ENCODE measurements around the gene KIAA0319L. TPM values are rescaled to one million over a fixed set of nuclear protein-coding genes. Genes with fewer than 3 reads are reported as not detected.

Gene KIAA0319L
- total and polyA plus RNA-seq, 5 donors, result 31.8 to 67.0 (median 58.5) TPM

- WGBS, result 46% methylated on average over 1 of the region's 1 CpG
- Histone ChIP-seq H3K4me3 (ENCODE audit: low read length) (no peak overlapping the region), H3K9me3 (ENCODE audit: control insufficient read depth, low read length) (no peaks in the 10 kb centered on the region), H3K27ac (ENCODE audit: low read length) (no peak overlapping the region), H3K4me1 (ENCODE audit: control insufficient read depth, insufficient read depth, low read length) (peaks cover 8% of the 10 kb centered on the region), H3K27me3 (ENCODE audit: control insufficient read depth, insufficient read depth) (no peaks in the 10 kb centered on the region)
- intact Hi-C loops (cut with DNase I), result loop anchor here (5.0 to 10.0 kb wide), 5 partner anchors 88 to 273 kb away; no protein-coding TSS in a partner anchor
- peak; percentile 27 to 36 for ATAC-seq
- DNase-seq, result no peak
These were observed 102.6 kb downstream of the KIAA0319L start for GRCh38 chr1:35454616-35455015.

DNA sequence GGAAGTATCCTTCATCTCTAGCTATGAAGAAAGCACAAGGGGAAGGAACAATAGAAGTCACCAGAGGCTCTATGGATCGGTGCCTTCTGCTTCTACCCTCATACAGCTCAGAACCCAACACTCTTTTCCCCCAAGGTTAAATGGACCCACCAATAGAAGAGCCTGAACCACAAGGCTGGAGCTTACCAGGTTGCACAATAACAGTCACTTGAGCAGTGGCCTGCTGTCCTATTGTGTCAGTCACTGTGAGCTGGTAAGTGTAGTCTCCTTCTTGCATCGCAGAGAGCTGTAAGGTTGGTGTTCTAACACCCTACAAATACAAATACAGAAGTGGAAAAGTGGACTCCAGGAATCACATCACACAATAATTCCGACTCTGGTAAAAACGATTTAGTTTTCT lies 103.0 kb downstream of the KIAA0319L start:
- DNase-seq (no peak), ATAC-seq (no peak)
- 93% methylated on average over 4 of the region's 4 CpGs for WGBS
- Histone ChIP-seq H3K4me1 (ENCODE audit: control insufficient read depth, insufficient read depth, low read length) (peaks cover 8% of the 10 kb centered on the region), H3K9me3 (ENCODE audit: control insufficient read depth, low read length) (no peaks in the 10 kb centered on the region), H3K4me3 (ENCODE audit: low read length) (no peak overlapping the region), H3K27me3 (ENCODE audit: control insufficient read depth, insufficient read depth) (no peaks in the 10 kb centered on the region), H3K27ac (ENCODE audit: low read length) (no peak overlapping the region)
- intact Hi-C loops (cut with DNase I), result loop anchor here (5.0 to 10.0 kb wide), 5 partner anchors 88 to 273 kb away; no protein-coding TSS in a partner anchor

DNA sequence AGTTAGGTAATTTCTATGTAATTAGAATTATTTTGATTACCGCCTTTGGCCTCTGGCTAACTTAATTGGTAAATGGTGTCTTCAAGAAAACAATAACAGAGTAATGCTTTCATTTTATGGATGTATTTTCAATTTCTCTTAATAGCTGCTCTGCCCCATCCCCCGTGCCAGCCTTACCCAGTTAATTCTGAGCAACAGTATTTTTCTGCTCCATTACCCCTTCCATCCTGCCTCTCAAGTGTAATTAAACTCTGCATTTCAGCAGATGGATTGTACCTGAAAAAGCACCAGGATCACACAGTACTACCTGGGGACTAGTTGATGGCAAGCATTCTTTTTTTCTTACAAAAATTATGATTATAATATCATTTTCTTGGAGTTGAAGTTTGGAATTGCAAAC lies 104.2 kb downstream of the KIAA0319L start:
- no peaks in the 10 kb centered on the region for H3K9me3 ChIP-seq (ENCODE audit: control insufficient read depth, low read length)
- no peaks in the 10 kb centered on the region for H3K27me3 ChIP-seq (ENCODE audit: control insufficient read depth, insufficient read depth)
- DNase-seq, result no peak
- no peak overlapping the region for H3K27ac ChIP-seq (ENCODE audit: low read length)
- 91% methylated on average over 2 of the region's 2 CpGs for WGBS
- intact Hi-C loops (cut with DNase I), result loop anchor here (5.0 to 10.0 kb wide), 5 partner anchors 89 to 274 kb away; no protein-coding TSS in a partner anchor
- ATAC-seq, result no peak
- H3K4me1 ChIP-seq (ENCODE audit: control insufficient read depth, insufficient read depth, low read length), result peaks cover 10% of the 10 kb centered on the region
- no peak overlapping the region for H3K4me3 ChIP-seq (ENCODE audit: low read length)

DNA sequence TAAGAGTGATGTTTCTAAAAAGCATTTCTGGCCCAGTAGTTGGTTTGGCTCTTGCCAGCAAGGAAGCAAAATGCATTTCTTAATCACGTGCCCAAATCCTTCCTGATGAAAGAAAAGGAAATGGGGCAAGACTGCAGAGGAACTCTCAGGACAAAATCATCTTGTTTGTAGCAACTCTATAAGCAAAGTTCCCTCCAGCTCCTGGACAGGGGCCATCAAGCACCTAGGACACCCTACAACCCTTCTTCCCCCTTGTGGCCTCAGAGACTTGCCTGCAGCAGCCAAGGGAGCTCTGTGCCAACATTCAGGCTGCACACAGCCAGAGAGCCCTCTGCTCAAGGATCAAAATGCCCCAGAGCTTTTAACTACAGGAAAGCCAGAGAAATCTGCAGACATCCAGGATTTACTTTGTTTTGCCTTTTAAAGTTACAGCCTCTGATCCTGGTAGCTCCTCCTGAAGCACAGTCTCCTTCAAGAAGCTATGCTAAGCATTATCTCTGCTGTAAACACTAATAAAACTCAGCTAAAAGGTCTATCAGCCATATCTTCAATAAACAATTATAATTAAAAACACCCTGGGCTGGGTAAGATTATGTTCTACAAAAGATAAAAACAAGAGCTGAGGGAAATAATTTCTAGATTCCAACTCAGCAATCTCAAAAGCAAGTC lies 105.0 kb downstream of the KIAA0319L start:
- no peaks in the 10 kb centered on the region for H3K27me3 ChIP-seq (ENCODE audit: control insufficient read depth, insufficient read depth)
- H3K4me1 ChIP-seq (ENCODE audit: control insufficient read depth, insufficient read depth, low read length), result peaks cover 10% of the 10 kb centered on the region
- intact Hi-C loops (cut with DNase I), result loop anchor here (5.0 to 10.0 kb wide), 5 partner anchors 90 to 275 kb away; no protein-coding TSS in a partner anchor
- DNase-seq (peak; percentile 57 to 82 (median 80)), ATAC-seq (peak; percentile 64 to 73)
- WGBS, result 4% methylated on average over 1 of the region's 1 CpG
- no peaks in the 10 kb centered on the region for H3K9me3 ChIP-seq (ENCODE audit: control insufficient read depth, low read length)
- H3K4me3 ChIP-seq (ENCODE audit: low read length), result no peak overlapping the region
- H3K27ac ChIP-seq (ENCODE audit: low read length), result peak overlapping the region; percentile 47

- H3K4me3 ChIP-seq (ENCODE audit: low read length), result no peak overlapping the region
- WGBS, result 3% methylated on average over 3 of the region's 3 CpGs
- ATAC-seq (peak; percentile 85 to 89), DNase-seq (peak; percentile 84 to 95 (median 92))
- intact Hi-C loops (cut with DNase I), result loop anchor here (2.0 to 10.0 kb wide), 6 partner anchors 91 to 276 kb away; no protein-coding TSS in a partner anchor
- H3K9me3 ChIP-seq (ENCODE audit: control insufficient read depth, low read length), result no peaks in the 10 kb centered on the region
- peaks cover 10% of the 10 kb centered on the region for H3K4me1 ChIP-seq (ENCODE audit: control insufficient read depth, insufficient read depth, low read length)
- no peak overlapping the region for H3K27ac ChIP-seq (ENCODE audit: low read length)
- H3K27me3 ChIP-seq (ENCODE audit: control insufficient read depth, insufficient read depth), result no peaks in the 10 kb centered on the region
These were observed 106.1 kb downstream of the KIAA0319L start for GRCh38 chr1:35451125-35451528.

DNA sequence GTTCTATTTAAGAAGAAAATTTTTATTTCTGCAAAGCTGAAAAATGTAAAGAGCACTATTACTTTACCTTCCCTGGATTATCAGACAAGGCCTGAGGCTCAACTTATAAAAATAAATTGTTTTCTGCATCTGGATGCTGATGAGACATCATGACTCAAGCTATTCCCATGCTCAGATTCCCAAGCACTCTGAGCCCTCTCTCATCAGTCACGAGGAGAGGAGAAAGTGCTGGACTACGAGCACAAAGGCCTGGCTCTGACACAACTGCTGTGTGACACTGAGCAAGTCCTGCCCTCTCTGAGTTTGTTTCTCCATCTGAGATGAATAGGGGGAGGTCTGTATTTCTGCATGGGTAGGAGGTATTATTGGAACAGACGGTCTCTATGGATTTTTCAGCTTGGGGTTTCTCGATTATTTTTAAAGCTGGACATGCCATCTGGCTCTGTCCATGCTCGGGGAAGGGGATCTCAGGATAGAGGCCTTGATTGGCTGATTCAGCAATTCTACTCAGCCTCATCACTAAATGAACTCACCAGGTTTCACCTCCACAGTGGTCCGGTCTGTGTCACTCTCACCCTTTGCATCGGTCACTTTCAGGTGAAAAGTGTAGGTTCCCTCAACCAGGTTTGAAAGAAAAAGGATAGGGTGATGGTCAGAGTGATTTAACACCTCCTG lies 107.7 kb downstream of the KIAA0319L start:
- DNase-seq, result no peak
- no peaks in the 10 kb centered on the region for H3K27me3 ChIP-seq (ENCODE audit: control insufficient read depth, insufficient read depth)
- no peak overlapping the region for H3K4me3 ChIP-seq (ENCODE audit: low read length)
- 87% methylated on average over 7 of the region's 7 CpGs for WGBS
- H3K4me1 ChIP-seq (ENCODE audit: control insufficient read depth, insufficient read depth, low read length), result peaks cover 10% of the 10 kb centered on the region
- ATAC-seq, result no peak
- no peaks in the 10 kb centered on the region for H3K9me3 ChIP-seq (ENCODE audit: control insufficient read depth, low read length)
- no peak overlapping the region for H3K27ac ChIP-seq (ENCODE audit: low read length)
- intact Hi-C loops (cut with DNase I), result loop anchor here (2.0 to 10.0 kb wide), 6 partner anchors 93 to 278 kb away; no protein-coding TSS in a partner anchor

DNA sequence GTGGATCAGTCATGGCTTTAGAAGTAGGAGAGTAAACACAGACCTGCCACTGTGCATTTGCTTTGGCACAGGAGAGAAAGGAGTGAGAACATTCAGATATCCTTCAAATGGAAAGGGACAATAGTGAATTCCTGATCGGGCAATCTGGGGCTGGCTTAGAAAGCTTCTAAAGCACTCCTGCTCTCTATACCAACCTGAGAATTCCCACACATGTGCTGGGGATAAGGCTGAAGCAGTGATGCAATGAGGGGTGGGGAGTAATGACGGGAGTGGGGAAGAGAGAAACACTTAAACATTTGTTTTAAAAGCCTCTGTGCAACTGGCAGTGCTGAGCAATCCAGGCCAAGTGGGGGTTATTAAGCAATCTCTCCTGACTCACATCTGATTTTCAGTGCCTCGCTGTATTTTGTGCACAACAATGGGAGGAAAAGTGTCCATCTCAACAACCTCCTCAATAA lies 108.8 kb downstream of the KIAA0319L start:
- Histone ChIP-seq H3K4me1 (ENCODE audit: control insufficient read depth, insufficient read depth, low read length) (peaks cover 10% of the 10 kb centered on the region), H3K27ac (ENCODE audit: low read length) (no peak overlapping the region)
- intact Hi-C loops (cut with DNase I), result no loop called here

GRCh38 chr1:35447278-35447677 lies 109.9 kb downstream of the KIAA0319L start:
- no peak overlapping the region for H3K27ac ChIP-seq (ENCODE audit: low read length)
- H3K9me3 ChIP-seq (ENCODE audit: control insufficient read depth, low read length), result no peaks in the 10 kb centered on the region
- no peak for ATAC-seq
- intact Hi-C loops (cut with DNase I), result no loop called here
- H3K4me1 ChIP-seq (ENCODE audit: control insufficient read depth, insufficient read depth, low read length), result peaks cover 10% of the 10 kb centered on the region
- H3K4me3 ChIP-seq (ENCODE audit: low read length), result no peak overlapping the region
- DNase-seq, result no peak
- no peaks in the 10 kb centered on the region for H3K27me3 ChIP-seq (ENCODE audit: control insufficient read depth, insufficient read depth)

More for the DNA sequence above, 108.8 kb downstream of the KIAA0319L start:
- no peaks in the 10 kb centered on the region for H3K27me3 ChIP-seq (ENCODE audit: control insufficient read depth, insufficient read depth)
- no peak overlapping the region for H3K4me3 ChIP-seq (ENCODE audit: low read length)
- ATAC-seq (peak; percentile 30 to 40), DNase-seq (peak in 2 of 3 donors; percentile 36 to 41)
- no peaks in the 10 kb centered on the region for H3K9me3 ChIP-seq (ENCODE audit: control insufficient read depth, low read length)
- WGBS, result 52% methylated on average over 3 of the region's 3 CpGs

- H3K4me1 ChIP-seq (ENCODE audit: control insufficient read depth, insufficient read depth, low read length), result peaks cover 2% of the 10 kb centered on the region
- DNase-seq (no peak), ATAC-seq (no peak)
- H3K9me3 ChIP-seq (ENCODE audit: control insufficient read depth, low read length), result no peaks in the 10 kb centered on the region
- H3K27ac ChIP-seq (ENCODE audit: low read length), result no peak overlapping the region
- intact Hi-C loops (cut with DNase I), result no loop called here
- H3K4me3 ChIP-seq (ENCODE audit: low read length), result no peak overlapping the region
- no peaks in the 10 kb centered on the region for H3K27me3 ChIP-seq (ENCODE audit: control insufficient read depth, insufficient read depth)
These were observed 112.8 kb downstream of the KIAA0319L start for GRCh38 chr1:35444519-35444774.

DNA sequence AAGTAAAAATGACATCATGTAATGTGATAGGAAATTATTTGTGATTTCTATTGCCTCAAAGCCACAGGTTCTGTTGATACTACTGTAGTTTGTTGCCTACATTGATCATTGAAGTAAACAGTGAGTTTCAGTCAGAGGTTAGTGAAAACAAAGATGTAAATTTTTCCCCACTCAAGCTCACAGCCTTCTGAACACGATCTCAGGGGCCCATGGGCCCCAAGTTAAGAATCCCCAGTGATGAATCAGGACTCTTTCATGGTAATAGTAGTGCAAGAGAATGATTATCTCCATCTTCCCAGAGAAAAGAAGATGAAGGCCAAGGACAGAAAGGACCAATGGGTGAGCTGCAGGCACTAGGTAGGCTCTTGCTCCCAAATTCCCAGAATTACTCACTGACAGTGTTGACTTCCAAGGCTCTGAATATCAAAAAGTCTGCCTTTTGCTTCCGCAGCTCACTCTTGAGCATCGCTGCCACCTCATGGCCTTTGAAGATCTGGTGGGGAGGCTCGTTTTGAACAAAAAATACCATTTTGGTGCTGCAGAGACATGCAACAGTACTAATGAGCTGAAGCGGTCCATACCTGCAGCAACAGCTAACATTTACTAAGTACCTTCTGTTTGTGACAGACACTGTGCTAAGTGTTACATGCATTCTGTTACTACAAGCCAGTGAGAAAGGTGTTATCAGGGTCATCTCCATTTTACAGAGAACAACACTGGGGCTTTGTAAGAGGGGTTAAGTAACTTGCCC lies 113.3 kb downstream of the KIAA0319L start:
- H3K27ac ChIP-seq (ENCODE audit: low read length), result no peak overlapping the region
- intact Hi-C loops (cut with DNase I), result no loop called here
- 76% methylated on average over 5 of the region's 5 CpGs for WGBS
- H3K9me3 ChIP-seq (ENCODE audit: control insufficient read depth, low read length), result no peaks in the 10 kb centered on the region
- peaks cover 2% of the 10 kb centered on the region for H3K4me1 ChIP-seq (ENCODE audit: control insufficient read depth, insufficient read depth, low read length)
- DNase-seq (no peak), ATAC-seq (no peak)
- H3K27me3 ChIP-seq (ENCODE audit: control insufficient read depth, insufficient read depth), result no peaks in the 10 kb centered on the region
- no peak overlapping the region for H3K4me3 ChIP-seq (ENCODE audit: low read length)

DNA sequence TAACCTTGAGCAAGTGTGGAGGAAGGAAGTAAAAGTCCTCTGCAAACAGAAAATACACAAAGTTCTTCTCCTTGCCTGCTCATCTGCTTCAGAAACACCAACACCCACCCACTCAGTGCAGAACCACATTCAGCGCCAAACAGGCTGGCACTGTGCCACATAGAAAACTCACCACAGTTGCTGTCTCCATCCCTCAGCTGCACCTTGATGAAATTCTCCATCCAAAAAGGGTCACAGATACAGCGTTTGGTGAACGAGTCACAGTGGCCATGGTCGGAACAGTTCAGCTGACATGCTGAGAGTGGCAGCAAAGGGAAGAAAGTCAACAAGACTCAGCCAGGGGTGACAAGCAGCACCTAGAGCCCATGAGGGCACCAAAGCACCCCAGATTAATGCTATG lies 114.5 kb downstream of the KIAA0319L start:
- Histone ChIP-seq H3K9me3 (ENCODE audit: control insufficient read depth, low read length) (no peaks in the 10 kb centered on the region), H3K27ac (ENCODE audit: low read length) (no peak overlapping the region), H3K27me3 (ENCODE audit: control insufficient read depth, insufficient read depth) (no peaks in the 10 kb centered on the region), H3K4me1 (ENCODE audit: control insufficient read depth, insufficient read depth, low read length) (no peaks in the 10 kb centered on the region), H3K4me3 (ENCODE audit: low read length) (no peak overlapping the region)
- DNase-seq, result peak in 1 of 3 donors; percentile 56
- ATAC-seq, result no peak
- WGBS, result 69% methylated on average over 4 of the region's 4 CpGs
- intact Hi-C loops (cut with DNase I), result no loop called here
